GM21526 (cell line): ENCODE results near the gene TP53TG5.

Experiments
- ATAC-seq: cut with Tn5 transposase; IDR thresholded peaks from one replicate; pipeline ENCODE4 v1.9.1; 2021; ENCODE audit warnings: moderate library complexity; ENCODE audit not compliant: unreplicated experiment, low FRiP score

The TP53TG5 gene

GRCh38 chr20:45406260-45407066 lies 28.3 kb upstream of the TP53TG5 start:
- ATAC-seq = no peak

DNA sequence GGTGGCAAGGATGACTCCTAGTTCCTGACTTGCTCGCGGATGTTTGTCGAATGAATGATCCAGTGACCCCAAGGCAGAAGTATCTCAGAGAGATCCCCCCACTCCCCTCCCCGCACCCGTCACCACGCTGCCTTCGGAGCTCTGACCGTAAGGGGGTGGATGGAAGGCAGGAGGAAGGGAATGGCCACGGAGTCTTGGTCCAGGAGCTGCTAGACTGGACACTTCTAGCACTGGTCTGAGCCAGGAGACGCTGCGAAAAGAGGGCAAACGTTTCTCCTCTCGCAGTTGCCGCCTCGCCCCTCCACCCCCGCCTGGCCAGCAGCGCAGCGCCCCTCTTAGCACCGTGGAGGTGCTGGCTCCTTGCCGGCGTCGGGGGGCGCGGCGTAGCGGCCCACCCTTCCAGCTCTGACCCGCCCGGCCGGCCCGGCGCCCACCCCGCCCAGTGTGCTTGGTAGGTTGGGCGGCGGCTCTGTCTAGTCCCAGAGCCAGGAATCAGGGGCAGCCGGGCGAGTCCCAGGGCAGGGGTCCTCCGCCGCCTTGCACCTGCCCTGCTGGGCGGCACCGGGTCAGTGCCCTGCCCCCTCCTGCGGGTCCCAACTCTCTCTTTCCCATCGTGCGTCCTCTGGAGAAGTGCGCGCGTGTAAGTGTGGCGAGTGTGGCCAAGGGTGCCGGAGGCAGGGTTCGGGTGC lies 27.6 kb upstream of the TP53TG5 start:
- ATAC-seq = no peak

- ATAC-seq = no peak
These were observed 26.3 kb upstream of the TP53TG5 start for GRCh38 chr20:45404438-45404837.

DNA sequence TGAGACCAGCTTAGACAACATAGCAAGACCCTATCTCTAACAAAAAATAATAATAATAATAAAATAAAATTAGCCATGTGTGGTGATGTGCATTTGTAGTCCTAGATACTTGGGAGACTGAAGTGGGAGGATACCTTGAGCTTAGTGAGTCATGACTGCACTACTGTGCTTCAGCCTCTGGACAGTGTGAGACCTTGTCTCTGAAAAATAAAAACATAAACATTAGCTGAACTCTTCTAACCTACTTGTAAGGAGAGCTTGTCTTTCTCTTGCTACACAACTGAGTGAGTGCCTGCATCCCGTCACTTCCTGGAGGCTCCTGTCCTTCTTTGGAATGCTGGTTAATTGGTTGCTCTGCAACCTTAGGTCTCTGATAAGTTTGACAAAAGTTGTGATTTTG lies 24.8 kb upstream of the TP53TG5 start:
- no peak for ATAC-seq

GRCh38 chr20:45400346-45401031 lies 22.4 kb upstream of the TP53TG5 start:
- ATAC-seq = no peak

DNA sequence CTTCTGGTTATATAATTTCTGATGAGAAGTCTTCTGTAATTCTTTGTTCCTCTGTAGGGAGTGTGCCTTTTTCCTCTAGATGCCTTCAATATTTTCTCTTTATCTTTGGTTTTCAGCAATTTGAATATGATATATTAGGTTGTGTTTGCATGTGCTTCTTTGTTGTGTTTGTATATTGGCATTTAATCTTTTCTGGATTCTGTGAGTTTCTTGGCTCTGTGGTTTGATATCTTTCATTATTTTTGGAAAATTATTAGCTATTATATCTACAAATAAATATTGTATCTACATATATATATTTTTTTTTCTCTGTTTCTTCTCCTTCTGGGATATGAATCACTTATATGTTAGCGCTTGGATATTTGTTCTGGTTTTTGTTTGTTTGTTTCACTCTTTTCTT lies 20.9 kb upstream of the TP53TG5 start:
- no peak for ATAC-seq

GRCh38 chr20:45395114-45395415 lies 16.9 kb upstream of the TP53TG5 start:
- ATAC-seq = no peak

DNA sequence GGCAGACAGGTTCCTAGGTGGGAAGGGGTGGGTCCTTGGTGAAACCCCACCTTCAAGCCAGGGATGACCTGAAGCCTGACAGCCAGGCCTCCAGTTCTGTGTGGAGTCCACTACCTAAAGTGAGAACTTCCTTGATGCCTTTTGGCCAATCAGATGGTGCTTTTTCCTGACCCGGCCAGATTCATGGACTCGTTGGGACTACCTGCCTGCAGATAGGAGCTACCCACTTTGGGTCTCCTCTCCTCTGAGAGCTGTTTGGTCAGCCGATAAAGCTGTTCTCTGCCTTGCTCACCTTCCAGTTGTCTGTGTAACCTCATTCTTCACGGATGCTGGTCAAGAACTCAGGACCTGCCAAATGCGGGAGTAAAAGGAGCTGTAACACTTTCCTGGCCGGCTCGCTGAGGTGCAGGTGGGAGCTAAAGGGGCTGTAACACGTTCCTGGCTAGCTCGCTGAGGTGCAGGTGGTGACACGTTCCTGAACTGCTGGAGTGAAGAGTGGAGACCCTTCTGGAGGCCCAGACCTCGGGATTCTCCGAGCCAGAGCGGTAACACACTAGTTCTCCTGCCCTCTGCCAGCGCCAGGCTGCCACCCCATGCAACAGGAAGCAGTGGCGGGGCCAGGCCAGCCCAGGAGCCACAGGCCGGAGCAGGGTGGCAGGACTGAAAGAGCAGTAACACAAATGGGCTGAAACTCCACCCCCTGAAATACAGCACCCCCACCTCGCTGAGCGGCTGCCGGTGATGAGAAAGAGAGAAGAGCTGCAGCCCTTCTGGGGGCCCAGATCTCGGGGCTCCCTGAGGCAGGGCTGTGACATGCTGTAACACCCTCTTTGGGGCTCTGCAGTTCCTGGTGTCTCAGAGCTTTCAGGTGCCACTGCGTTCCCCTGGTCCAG lies 16.3 kb upstream of the TP53TG5 start:
- ATAC-seq = no peak

DNA sequence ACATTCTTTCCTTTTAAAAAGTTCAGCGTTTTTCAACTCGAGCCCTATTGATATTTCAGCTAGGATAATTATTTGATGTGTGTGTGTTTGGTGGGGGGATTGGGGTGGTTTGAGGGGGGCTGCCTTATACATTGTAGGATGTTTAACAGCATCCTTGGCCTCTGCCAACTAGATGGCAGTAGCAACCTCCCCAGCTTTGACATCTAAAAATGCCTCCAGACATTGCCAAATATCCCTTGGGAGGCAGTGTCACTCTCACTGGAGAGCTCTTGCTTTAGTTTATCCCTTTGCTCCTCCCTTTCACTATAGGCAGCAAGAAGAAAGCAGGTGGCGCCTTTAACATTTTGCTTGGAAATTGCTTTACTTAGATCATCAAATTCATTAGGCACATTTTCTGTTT lies 14.6 kb upstream of the TP53TG5 start:
- ATAC-seq = no peak

- no peak for ATAC-seq
These were observed 13.4 kb upstream of the TP53TG5 start for GRCh38 chr20:45391559-45391958.

GRCh38 chr20:45390931-45391330 lies 12.8 kb upstream of the TP53TG5 start:
- ATAC-seq = no peak

- ATAC-seq = no peak
These were observed 9.1 kb upstream of the TP53TG5 start for GRCh38 chr20:45387274-45387673.

DNA sequence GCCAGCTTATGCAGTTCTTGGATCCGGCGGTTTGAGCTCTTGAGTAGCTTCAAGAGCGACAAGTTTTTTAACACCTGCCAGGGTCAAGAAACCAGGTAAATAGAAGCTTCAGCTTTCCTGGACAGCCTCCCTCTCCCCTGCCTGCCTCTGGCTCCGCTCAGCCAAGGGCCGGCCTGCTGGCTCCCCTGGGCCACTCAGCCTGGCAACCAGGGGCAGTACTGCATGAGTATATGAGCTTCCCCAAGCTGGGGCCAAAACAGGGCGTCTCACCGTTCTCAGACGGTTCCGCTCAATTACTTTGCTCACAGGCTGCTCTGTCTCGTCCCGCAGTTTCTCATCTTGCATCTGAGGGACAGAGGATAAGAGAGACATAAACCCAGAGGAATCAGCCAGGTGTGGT lies 856 bp downstream of the TP53TG5 start:
- no peak for ATAC-seq

DNA sequence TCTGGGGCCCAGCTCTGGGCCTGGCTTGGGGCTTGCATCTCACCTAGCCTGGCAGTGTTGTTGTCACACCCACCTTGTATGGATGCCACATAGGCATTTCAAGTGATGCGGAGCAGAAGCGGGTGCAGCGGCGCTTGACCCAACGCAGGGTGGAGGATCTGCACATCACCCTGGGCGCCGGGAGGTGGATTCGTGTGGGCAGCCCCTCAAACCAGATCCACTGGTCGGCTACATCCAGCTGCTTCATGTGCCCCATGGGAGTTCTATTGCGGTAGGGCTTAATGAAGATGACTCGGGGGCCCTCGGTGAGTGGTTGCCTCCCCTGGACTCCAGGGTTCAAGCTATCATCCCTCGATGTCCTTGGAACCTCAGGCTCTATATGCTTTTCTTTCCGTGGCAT lies 3.2 kb downstream of the TP53TG5 start:
- ATAC-seq = no peak

DNA sequence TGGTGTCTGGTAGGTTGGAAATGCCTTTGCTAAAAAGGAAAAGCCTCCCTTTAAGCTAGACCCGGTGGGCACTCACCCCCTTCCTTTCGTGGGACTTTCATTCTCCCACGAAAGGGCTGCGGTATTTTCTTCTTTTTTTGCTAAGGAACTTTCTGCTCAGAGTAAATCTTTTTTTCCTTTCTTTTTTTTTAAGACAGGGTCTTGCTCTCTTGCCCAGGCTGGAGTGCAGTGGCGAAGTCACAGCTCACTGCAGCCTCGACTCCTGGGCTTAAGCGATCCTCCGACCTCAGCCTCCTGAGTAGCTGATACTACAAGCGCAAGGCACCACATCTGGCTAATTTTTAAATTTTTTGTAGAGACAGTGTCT lies 4.0 kb downstream of the TP53TG5 start:
- no peak for ATAC-seq

DNA sequence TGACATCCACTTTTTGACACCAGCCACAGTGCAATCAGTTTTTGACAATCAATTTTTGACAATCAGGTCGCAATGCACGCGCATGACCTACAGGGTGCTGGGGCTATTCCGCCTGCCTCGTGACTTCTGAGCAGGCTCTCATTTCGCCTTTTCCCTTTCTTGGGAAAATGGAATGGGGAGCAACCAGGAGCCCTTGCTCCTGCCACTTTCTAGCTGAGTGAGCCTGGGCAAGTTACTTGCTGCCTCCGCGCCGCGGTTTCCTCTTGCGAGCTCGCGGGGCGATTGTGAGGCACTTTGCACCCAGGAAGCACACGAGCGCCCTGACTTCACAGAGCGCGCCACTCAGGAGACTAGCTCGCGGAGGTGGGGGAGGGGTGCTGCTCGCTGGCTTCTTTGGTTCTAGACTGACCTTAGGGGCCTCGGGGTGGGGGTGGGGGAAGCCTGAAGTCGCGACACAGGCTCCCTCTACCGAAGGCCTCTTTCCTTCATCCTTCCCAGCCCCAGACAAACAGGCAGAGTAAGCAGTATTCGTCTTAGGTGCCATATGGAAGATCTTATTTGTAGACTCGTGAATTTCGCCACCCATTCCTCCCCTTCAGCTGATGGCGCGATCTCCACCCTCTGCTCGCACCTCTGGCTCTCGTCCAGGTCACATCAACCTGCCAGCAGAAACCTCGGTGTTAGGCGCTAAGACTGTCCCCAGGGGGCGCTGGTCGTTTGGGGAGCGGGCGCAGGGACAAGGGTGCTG lies 4.6 kb downstream of the TP53TG5 start:
- ATAC-seq = peak; percentile 62

GRCh38 chr20:45372646-45373352 lies 5.3 kb downstream of the TP53TG5 start:
- ATAC-seq = no peak

DNA sequence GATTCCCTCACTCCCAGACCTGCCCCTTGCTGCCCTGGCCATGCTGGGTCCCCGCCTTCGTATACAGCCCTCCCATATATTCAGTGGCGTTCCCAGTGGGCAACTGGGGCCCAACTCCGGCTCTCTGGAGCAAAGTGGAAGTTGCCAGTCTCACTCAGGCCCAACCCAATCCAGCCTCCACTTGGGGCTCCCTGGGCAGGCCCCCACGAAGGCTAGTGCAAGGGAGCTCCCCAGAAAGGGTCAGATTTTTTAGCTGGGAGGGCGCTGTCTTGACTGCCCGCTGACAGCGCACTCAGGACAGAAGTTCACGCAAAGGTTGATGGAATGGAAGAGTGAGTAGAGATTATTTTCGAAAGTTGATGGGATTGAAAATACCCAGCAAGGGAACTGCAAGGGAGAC lies 5.9 kb downstream of the TP53TG5 start:
- ATAC-seq = no peak

DNA sequence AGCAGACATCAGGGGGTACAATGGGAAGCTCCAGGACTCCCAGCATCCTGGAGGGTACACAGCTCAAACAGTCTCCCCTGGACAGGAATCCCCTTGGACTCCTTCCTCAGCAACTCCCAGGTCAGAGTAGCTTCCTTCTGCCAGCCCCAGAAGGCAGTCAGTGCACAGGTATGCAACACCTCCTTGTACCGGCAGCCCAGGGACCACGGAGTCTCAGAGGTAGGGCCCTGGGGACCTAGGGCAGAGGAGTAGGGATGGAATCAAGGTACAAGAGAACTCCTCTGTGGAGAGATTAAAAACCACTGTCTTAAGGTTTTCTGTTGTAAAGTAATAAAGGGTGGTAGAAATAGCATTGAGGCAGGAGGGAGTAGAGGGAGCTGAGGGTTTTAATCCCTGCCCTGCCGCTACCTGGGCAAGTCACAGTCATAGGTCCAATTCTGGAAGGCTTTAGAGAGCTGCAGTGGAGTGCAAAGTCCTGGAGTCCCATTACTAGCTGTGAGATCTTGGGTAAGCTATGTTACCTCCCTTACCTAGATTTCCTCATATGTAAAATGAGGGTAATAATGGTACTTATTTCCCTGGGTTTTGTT lies 7.5 kb downstream of the TP53TG5 start:
- ATAC-seq = no peak
